DMS53 treated with DMSO at 0.1 percent for 48 hours (cell line): Measurements from ENCODE around the gene RBM38.

Experiments
- DNase-seq: peaks from one replicate; lab custom pipeline; 2025; ENCODE audit not compliant: unreplicated experiment; lab: John Stamatoyannopoulos, UW

The RBM38 gene

GRCh38 chr20:57374931-57375651 is 16.1 kb upstream of the RBM38 start:
- no peak for DNase-seq

- no peak for DNase-seq
Observed at GRCh38 chr20:57375652-57376230, 15.5 kb upstream of the RBM38 start.

- no peak for DNase-seq
Observed at GRCh38 chr20:57377350-57377749, 13.8 kb upstream of the RBM38 start.

GRCh38 chr20:57378107-57378506 is 13.1 kb upstream of the RBM38 start:
- DNase-seq, result no peak

- no peak for DNase-seq
Observed at GRCh38 chr20:57378646-57379262, 12.4 kb upstream of the RBM38 start.

GRCh38 chr20:57379263-57379647 is 11.9 kb upstream of the RBM38 start:
- DNase-seq, result no peak

GRCh38 chr20:57380081-57380750 is 11.0 kb upstream of the RBM38 start:
- DNase-seq, result no peak

- peak; percentile 40 for DNase-seq
Observed at GRCh38 chr20:57381596-57382503, 9.3 kb upstream of the RBM38 start.

- no peak for DNase-seq
Observed at GRCh38 chr20:57382516-57382915, 8.7 kb upstream of the RBM38 start.

- peak; percentile 65 for DNase-seq
Observed at GRCh38 chr20:57383447-57384347, 7.5 kb upstream of the RBM38 start.

- DNase-seq, result no peak
Observed at GRCh38 chr20:57384486-57384885, 6.7 kb upstream of the RBM38 start.

- no peak for DNase-seq
Observed at GRCh38 chr20:57384953-57385761, 6.0 kb upstream of the RBM38 start.

GRCh38 chr20:57385940-57386339 is 5.3 kb upstream of the RBM38 start:
- no peak for DNase-seq

- no peak for DNase-seq
Observed at GRCh38 chr20:57386762-57387161, 4.4 kb upstream of the RBM38 start.

- no peak for DNase-seq
Observed at GRCh38 chr20:57387463-57387862, 3.7 kb upstream of the RBM38 start.

GRCh38 chr20:57387945-57388371 is 3.2 kb upstream of the RBM38 start:
- DNase-seq, result no peak

- peak; percentile 64 for DNase-seq
Observed at GRCh38 chr20:57388953-57389694, 2.1 kb upstream of the RBM38 start.
